Natural killer cell treated with Interleukin-12 subunit alpha and Interleukin-12 subunit beta and Interleukin-15 and Interleukin-18, amount 100 ng/mL, for 72 hours (primary cell): ENCODE results near the gene ARVCF. TPM values are rescaled to one million over a fixed set of nuclear protein-coding genes. Genes with fewer than 3 reads are reported as not detected.

ENCODE experiments used
- ATAC-seq, 2 donors: fragments of 150-1000 bp; cut with Tn5 transposase in 1 of 2; sonication (Bioruptor Pico), chemical (Tn5 transposase) in 1 of 2; 2 replicates each; pipeline ENCODE4 v1.10.0; 2021
- DNase-seq: peaks from one replicate; pipeline ENCODE4 v3.0.0; 2022; ENCODE audit warnings: low spot score
- H3K27ac Mint-ChIP-seq, 2 donors: 1 replicate in 1 of 2; 2 replicates in 1 of 2; pipeline ENCODE4 v1.8.0; 2022; ENCODE audit warnings: mixed read lengths in 2 of 2, mild to moderate bottlenecking in 1 of 2, moderate library complexity in 1 of 2
- H3K27me3 Mint-ChIP-seq, 2 donors: 1 replicate in 1 of 2; 2 replicates in 1 of 2; pipeline ENCODE4 v1.8.0; 2022; ENCODE audit warnings: mixed read lengths in 2 of 2
- H3K36me3 Mint-ChIP-seq: one replicate; pipeline ENCODE4 v1.8.0; 2022; ENCODE audit warnings: mixed read lengths
- H3K4me1 Mint-ChIP-seq, 2 donors: 1 replicate in 1 of 2; 2 replicates in 1 of 2; pipeline ENCODE4 v1.8.0; 2022; ENCODE audit warnings: low read depth in 2 of 2, mixed read lengths in 2 of 2, mild to moderate bottlenecking in 1 of 2
- H3K4me3 Mint-ChIP-seq: one replicate; pipeline ENCODE4 v1.8.0; 2022; ENCODE audit warnings: mixed read lengths
- H3K9me3 Mint-ChIP-seq: 2 replicates; pipeline ENCODE4 v1.8.0; 2022; ENCODE audit warnings: mixed read lengths
- total RNA-seq, 2 donors: library from RNA; stranded (reverse); gene quantifications; one replicate each; pipeline ENCODE4 v1.2.3, GENCODE V29; 2022

The ARVCF gene, protein sequence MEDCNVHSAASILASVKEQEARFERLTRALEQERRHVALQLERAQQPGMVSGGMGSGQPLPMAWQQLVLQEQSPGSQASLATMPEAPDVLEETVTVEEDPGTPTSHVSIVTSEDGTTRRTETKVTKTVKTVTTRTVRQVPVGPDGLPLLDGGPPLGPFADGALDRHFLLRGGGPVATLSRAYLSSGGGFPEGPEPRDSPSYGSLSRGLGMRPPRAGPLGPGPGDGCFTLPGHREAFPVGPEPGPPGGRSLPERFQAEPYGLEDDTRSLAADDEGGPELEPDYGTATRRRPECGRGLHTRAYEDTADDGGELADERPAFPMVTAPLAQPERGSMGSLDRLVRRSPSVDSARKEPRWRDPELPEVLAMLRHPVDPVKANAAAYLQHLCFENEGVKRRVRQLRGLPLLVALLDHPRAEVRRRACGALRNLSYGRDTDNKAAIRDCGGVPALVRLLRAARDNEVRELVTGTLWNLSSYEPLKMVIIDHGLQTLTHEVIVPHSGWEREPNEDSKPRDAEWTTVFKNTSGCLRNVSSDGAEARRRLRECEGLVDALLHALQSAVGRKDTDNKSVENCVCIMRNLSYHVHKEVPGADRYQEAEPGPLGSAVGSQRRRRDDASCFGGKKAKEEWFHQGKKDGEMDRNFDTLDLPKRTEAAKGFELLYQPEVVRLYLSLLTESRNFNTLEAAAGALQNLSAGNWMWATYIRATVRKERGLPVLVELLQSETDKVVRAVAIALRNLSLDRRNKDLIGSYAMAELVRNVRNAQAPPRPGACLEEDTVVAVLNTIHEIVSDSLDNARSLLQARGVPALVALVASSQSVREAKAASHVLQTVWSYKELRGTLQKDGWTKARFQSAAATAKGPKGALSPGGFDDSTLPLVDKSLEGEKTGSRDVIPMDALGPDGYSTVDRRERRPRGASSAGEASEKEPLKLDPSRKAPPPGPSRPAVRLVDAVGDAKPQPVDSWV
- 1 to 10 TPM; 3.7 to 3.8 TPM for total RNA-seq

DNA sequence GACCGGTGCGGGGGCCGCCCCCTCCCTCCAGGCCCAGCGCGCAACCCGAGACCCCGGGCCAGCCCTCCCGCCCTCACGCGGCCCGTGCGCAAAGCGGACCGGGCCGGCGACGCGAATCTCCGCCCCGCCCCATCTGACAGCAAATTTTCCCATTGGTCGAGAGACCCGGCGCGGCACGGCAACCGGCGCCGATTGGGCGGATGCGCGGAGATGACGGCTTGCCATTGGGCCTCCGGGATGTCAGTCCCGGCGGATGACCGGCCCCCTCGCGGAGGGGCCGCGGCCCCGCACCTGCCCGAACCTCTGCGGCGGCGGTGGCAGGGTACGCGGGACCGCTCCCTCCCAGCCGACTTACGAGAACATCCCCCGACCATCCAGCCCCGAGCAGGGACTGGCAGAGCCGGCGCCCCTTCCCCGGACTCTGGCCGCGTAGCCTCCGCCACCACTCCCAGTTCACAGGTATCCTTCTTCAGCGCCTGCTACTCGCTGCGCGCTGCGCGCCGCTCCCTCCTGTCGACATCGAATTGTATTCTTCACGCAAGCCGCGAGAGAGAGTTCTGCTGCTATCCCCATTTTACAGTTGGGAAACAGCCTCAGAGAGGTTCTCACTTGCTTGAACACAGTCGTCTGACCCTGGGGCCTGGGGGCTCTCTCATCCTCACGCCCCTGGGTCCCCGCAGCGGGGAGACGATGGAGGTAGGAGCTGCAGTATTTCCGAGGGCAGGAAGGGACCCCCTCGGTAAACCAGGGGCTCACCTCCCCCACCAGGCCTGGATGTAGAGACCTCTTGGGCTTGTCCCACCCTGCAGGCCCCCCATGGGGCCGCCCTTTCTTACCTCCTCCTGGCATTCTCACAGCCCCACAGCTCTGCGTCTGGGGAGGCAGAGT lies at the start of gene ARVCF:
TSS of gene ARVCF (minus strand) at position 90 of the 888 bp plus-strand sequence. CDS start 26,029 bp downstream, outside the sequence.
- Mint-ChIP-seq H3K9me3 (no peaks in the 10 kb centered on the region), H3K27me3 (no peaks in the 10 kb centered on the region), H3K36me3 (no peaks in the 10 kb centered on the region), H3K4me1 (peaks cover 13 to 19% of the 10 kb centered on the region in 2 donors), H3K4me3 (peak within 1 kb of the TSS; percentile 85), H3K27ac (no peak within 1 kb of the TSS)
- DNase-seq (peak; percentile 94), ATAC-seq (peak; percentile 72 to 82)

DNA sequence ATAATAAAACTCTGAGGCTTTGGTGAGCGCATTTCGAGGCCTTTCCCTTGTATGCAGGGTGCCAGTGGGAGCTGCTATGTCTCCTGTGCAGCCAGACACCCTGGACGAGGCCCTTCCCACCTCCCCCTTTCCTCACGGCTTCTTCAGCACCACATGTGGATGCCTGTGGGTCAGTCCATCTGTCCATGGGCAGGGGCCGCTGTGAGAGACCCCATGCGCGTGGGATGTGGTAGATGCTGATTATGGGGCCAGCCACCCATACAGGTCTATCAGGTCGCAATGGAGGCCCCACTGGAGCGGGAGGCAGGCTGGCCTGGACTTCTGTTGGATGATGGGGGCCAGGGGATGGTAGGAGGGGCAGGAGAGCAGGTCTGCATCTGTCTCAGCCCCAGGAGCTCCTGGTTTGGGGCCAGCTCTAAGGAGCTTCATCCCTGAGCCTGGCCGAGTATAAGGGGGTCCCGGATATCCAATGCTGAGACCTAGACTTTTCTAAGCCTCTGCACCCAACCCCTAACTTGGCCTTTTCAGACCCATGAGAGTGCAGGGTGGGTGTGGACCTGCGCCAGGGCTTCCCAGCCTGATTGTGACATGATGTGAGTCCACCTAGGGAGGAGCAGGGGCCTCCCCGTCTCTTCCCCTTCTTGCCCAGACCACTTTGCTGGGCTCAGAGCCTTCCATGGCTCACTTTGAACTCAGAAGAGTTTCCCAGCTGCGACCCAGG lies 49.4 kb upstream of the ARVCF start:
- no peak overlapping the region for H3K27ac Mint-ChIP-seq
- ATAC-seq (no peak), DNase-seq (peak; percentile 39)
- H3K4me3 Mint-ChIP-seq, result no peak overlapping the region
- no peaks in the 10 kb centered on the region for H3K36me3 Mint-ChIP-seq
- no peaks in the 10 kb centered on the region for H3K27me3 Mint-ChIP-seq
- peaks cover 0 to 10% of the 10 kb centered on the region in 2 donors for H3K4me1 Mint-ChIP-seq
- H3K9me3 Mint-ChIP-seq, result no peaks in the 10 kb centered on the region

- no peaks in the 10 kb centered on the region for H3K27me3 Mint-ChIP-seq
These were observed 48.1 kb upstream of the ARVCF start for GRCh38 chr22:20064545-20065262.

DNA sequence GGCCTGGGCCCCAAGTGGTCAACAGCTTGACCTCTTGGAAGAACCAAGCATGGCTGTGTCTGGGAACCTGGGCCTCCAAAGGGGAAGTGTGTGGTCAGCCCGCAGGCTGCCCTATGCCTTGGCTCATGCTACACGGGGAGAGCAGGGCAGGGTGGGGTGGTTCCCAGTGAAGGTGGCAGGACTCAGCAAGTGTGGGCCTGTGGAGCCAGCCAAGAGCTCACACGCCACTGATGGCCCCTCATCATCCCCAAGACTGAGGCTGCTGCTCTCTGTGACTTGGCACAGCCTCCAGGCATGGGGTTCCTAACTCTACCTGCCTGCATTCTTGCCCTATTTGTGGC lies 47.5 kb upstream of the ARVCF start:
- Mint-ChIP-seq H3K4me3 (no peak overlapping the region), H3K36me3 (no peaks in the 10 kb centered on the region), H3K27ac (no peak overlapping the region), H3K27me3 (no peaks in the 10 kb centered on the region), H3K4me1 (peaks cover 7 to 18% of the 10 kb centered on the region in 2 donors), H3K9me3 (no peaks in the 10 kb centered on the region)
- ATAC-seq (no peak), DNase-seq (no peak)

More at GRCh38 chr22:20064545-20065262, 48.1 kb upstream of the ARVCF start:
- peak; percentile 54 for DNase-seq
- H3K4me1 Mint-ChIP-seq, result peaks cover under 1 to 12% of the 10 kb centered on the region in 2 donors
- H3K4me3 Mint-ChIP-seq, result no peak overlapping the region
- no peak overlapping the region for H3K27ac Mint-ChIP-seq
- peak in 1 of 2 donors; percentile 12 for ATAC-seq
- no peaks in the 10 kb centered on the region for H3K36me3 Mint-ChIP-seq
- H3K9me3 Mint-ChIP-seq, result no peaks in the 10 kb centered on the region

- ATAC-seq, result peak in 1 of 2 donors; percentile 43
- no peaks in the 10 kb centered on the region for H3K36me3 Mint-ChIP-seq
- H3K4me1 Mint-ChIP-seq, result peaks cover 13 to 24% of the 10 kb centered on the region in 2 donors
- peak; percentile 56 for DNase-seq
- no peaks in the 10 kb centered on the region for H3K9me3 Mint-ChIP-seq
- H3K4me3 Mint-ChIP-seq, result no peak overlapping the region
- no peak overlapping the region for H3K27ac Mint-ChIP-seq
- no peaks in the 10 kb centered on the region for H3K27me3 Mint-ChIP-seq
These were observed 46.9 kb upstream of the ARVCF start for GRCh38 chr22:20063271-20064139.

GRCh38 chr22:20062766-20063083 lies 46.1 kb upstream of the ARVCF start:
- ATAC-seq (no peak), DNase-seq (no peak)
- Mint-ChIP-seq H3K27ac (no peak overlapping the region), H3K4me1 (peaks cover 18 to 24% of the 10 kb centered on the region in 2 donors), H3K9me3 (no peaks in the 10 kb centered on the region), H3K27me3 (no peaks in the 10 kb centered on the region), H3K36me3 (no peaks in the 10 kb centered on the region), H3K4me3 (no peak overlapping the region)

- Mint-ChIP-seq H3K4me1 (peaks cover 18 to 24% of the 10 kb centered on the region in 2 donors), H3K4me3 (no peak overlapping the region), H3K27me3 (no peaks in the 10 kb centered on the region), H3K36me3 (no peaks in the 10 kb centered on the region), H3K27ac (no peak overlapping the region), H3K9me3 (no peaks in the 10 kb centered on the region)
- ATAC-seq (no peak), DNase-seq (no peak)
These were observed 45.6 kb upstream of the ARVCF start for GRCh38 chr22:20062043-20062765.

DNA sequence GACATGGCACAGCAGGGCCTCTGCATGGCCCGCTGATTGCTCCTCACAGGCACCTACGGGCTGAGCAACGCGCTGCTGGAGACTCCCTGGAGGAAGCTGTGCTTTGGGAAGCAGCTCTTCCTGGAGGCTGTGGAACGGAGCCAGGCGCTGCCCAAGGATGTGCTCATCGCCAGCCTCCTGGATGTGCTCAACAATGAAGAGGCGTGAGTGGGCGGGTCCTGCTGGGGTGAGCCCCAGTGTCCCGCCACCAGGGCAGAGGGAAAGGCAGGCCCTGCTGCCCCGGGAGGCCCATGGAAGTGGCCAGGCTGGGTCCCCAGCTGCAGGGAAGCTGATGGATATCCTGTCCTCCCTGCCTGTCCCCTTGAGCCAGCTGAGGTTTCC lies 44.8 kb upstream of the ARVCF start:
- H3K9me3 Mint-ChIP-seq, result no peaks in the 10 kb centered on the region
- no peak overlapping the region for H3K27ac Mint-ChIP-seq
- H3K27me3 Mint-ChIP-seq, result no peaks in the 10 kb centered on the region
- H3K36me3 Mint-ChIP-seq, result no peaks in the 10 kb centered on the region
- ATAC-seq (no peak), DNase-seq (no peak)
- peaks cover 18 to 24% of the 10 kb centered on the region in 2 donors for H3K4me1 Mint-ChIP-seq
- H3K4me3 Mint-ChIP-seq, result no peak overlapping the region

DNA sequence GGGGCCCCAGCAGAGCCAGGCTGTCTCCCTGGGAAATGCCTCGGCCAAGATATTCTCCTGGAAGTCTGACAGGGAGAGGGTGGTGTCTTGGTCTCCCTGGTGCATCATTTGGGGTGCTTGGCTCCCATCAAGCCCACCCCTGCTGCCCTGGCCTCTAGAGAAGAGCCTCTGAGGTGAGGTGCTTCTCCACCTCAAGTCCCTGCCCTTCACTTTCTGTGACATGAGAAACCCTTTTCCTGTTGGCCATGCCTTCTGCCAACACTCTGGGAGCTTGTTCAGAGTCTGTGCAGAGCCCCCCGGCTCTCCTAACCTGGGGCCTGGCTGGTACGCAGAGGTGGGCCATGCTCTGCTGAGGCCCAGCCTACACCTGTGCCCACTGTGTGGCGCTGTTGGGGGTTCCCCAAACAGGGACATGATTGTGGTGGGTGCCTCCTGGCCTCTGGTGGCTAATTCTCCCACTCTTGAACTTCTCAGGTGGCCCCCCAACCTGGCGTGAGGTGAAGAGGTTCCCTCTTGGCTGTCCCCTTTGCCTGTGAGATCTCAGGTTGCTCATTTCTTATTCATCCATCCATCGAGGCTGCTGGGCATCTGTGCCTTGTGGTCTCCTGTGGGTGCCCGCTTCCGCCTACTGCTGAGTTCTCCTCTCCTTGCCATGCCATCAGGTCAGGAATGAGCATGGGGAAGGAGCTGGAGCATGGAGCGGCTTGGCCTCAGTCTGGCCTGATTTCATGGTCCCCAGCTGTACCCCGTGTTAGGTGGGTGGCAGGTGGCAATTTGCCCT lies 44.3 kb upstream of the ARVCF start:
- DNase-seq (no peak), ATAC-seq (no peak)
- no peak overlapping the region for H3K4me3 Mint-ChIP-seq
- H3K36me3 Mint-ChIP-seq, result no peaks in the 10 kb centered on the region
- no peaks in the 10 kb centered on the region for H3K9me3 Mint-ChIP-seq
- H3K27ac Mint-ChIP-seq, result peak overlapping the region in 1 of 2 donors; percentile 70
- H3K4me1 Mint-ChIP-seq, result peaks cover 18 to 24% of the 10 kb centered on the region in 2 donors
- no peaks in the 10 kb centered on the region for H3K27me3 Mint-ChIP-seq

GRCh38 chr22:20058989-20059770 lies 42.6 kb upstream of the ARVCF start:
- peak overlapping the region; percentile 45 to 70 for H3K27ac Mint-ChIP-seq
- no peaks in the 10 kb centered on the region for H3K9me3 Mint-ChIP-seq
- no peaks in the 10 kb centered on the region for H3K36me3 Mint-ChIP-seq
- peak overlapping the region; percentile 25 for H3K4me3 Mint-ChIP-seq
- DNase-seq (no peak), ATAC-seq (peak in 1 of 2 donors; percentile 49)
- H3K27me3 Mint-ChIP-seq, result no peaks in the 10 kb centered on the region
- peaks cover 18 to 24% of the 10 kb centered on the region in 2 donors for H3K4me1 Mint-ChIP-seq
